T-helper 2 cell treated with Interferon-gamma antibody and Interleukin-4, amounts not matched to agents 5 μg/mL and 100 μg/mL, for 36 hours (primary cell): ENCODE data around the gene UBE4B.
"Not testable (repeated sequence)": the region's sequence is repeated elsewhere in the genome, so short reads cannot be mapped to it uniquely, and the experiment has no call there.

Source experiments
- DNase-seq: peaks from one replicate; pipeline ENCODE4 v3.0.0; 2021; ENCODE audit warnings: low spot score
- H3K27ac Mint-ChIP-seq: one replicate; pipeline ENCODE4 v1.8.0; 2021; ENCODE audit warnings: mild to moderate bottlenecking, mixed read lengths
- H3K27me3 Mint-ChIP-seq: one replicate; pipeline ENCODE4 v1.8.0; 2021; ENCODE audit warnings: low read depth, mixed read lengths
- H3K36me3 Mint-ChIP-seq: one replicate; pipeline ENCODE4 v1.8.0; 2021; ENCODE audit warnings: low read depth, mixed read lengths
- H3K4me1 Mint-ChIP-seq: one replicate; pipeline ENCODE4 v1.8.0; 2021; ENCODE audit warnings: low read depth, mixed read lengths
- H3K4me3 Mint-ChIP-seq: one replicate; pipeline ENCODE4 v1.8.0; 2022; ENCODE audit warnings: mild to moderate bottlenecking, moderate library complexity, mixed read lengths
- H3K9me3 Mint-ChIP-seq: one replicate; pipeline ENCODE4 v1.8.0; 2021; ENCODE audit warnings: mixed read lengths

UBE4B gene

GRCh38 chr1:10193288-10193687 lies 160.5 kb downstream of the UBE4B start:
- peaks cover 1% of the 10 kb centered on the region for H3K9me3 Mint-ChIP-seq
- no peak overlapping the region for H3K27ac Mint-ChIP-seq
- no peaks in the 10 kb centered on the region for H3K36me3 Mint-ChIP-seq
- H3K4me3 Mint-ChIP-seq: no peak overlapping the region
- peaks cover 8% of the 10 kb centered on the region for H3K4me1 Mint-ChIP-seq
- H3K27me3 Mint-ChIP-seq: peaks cover 5% of the 10 kb centered on the region
- no peak for DNase-seq

GRCh38 chr1:10195570-10195969 lies 162.8 kb downstream of the UBE4B start:
- Mint-ChIP-seq H3K9me3 (no peaks in the 10 kb centered on the region), H3K27ac (no peak overlapping the region), H3K4me1 (peaks cover 4% of the 10 kb centered on the region), H3K36me3 (no peaks in the 10 kb centered on the region), H3K27me3 (peaks cover 5% of the 10 kb centered on the region), H3K4me3 (no peak overlapping the region)
- no peak for DNase-seq

- Mint-ChIP-seq H3K27ac (no peak overlapping the region), H3K4me1 (peaks cover 4% of the 10 kb centered on the region), H3K9me3 (no peaks in the 10 kb centered on the region), H3K4me3 (no peak overlapping the region), H3K27me3 (peaks cover 6% of the 10 kb centered on the region), H3K36me3 (no peaks in the 10 kb centered on the region)
- no peak for DNase-seq
Observed at GRCh38 chr1:10196976-10197375, 164.2 kb downstream of the UBE4B start.

GRCh38 chr1:10200620-10201019 lies 167.9 kb downstream of the UBE4B start:
- peaks cover 2% of the 10 kb centered on the region for H3K27me3 Mint-ChIP-seq
- H3K9me3 Mint-ChIP-seq: no peaks in the 10 kb centered on the region
- no peak for DNase-seq
- H3K4me3 Mint-ChIP-seq: no peak overlapping the region
- H3K27ac Mint-ChIP-seq: no peak overlapping the region
- H3K36me3 Mint-ChIP-seq: no peaks in the 10 kb centered on the region
- H3K4me1 Mint-ChIP-seq: no peaks in the 10 kb centered on the region

- H3K4me1 Mint-ChIP-seq: no peaks in the 10 kb centered on the region
- no peak overlapping the region for H3K27ac Mint-ChIP-seq
- H3K36me3 Mint-ChIP-seq: no peaks in the 10 kb centered on the region
- peaks cover 2% of the 10 kb centered on the region for H3K27me3 Mint-ChIP-seq
- DNase-seq: no peak
- no peaks in the 10 kb centered on the region for H3K9me3 Mint-ChIP-seq
- no peak overlapping the region for H3K4me3 Mint-ChIP-seq
Observed at GRCh38 chr1:10204003-10204642, 171.4 kb downstream of the UBE4B start.

GRCh38 chr1:10205206-10205605 lies 172.4 kb downstream of the UBE4B start:
- H3K4me3 Mint-ChIP-seq, DNase-seq, H3K27ac Mint-ChIP-seq: not testable (repeated sequence)

GRCh38 chr1:10207810-10208209 lies 175.1 kb downstream of the UBE4B start:
- no peak overlapping the region for H3K4me3 Mint-ChIP-seq
- peaks cover 2% of the 10 kb centered on the region for H3K27me3 Mint-ChIP-seq
- no peaks in the 10 kb centered on the region for H3K9me3 Mint-ChIP-seq
- no peaks in the 10 kb centered on the region for H3K36me3 Mint-ChIP-seq
- no peak overlapping the region for H3K27ac Mint-ChIP-seq
- peaks cover 21% of the 10 kb centered on the region for H3K4me1 Mint-ChIP-seq
- no peak for DNase-seq

More at GRCh38 chr1:10205206-10205605, 172.4 kb downstream of the UBE4B start:
- H3K9me3 Mint-ChIP-seq, H3K27me3 Mint-ChIP-seq, H3K36me3 Mint-ChIP-seq, H3K4me1 Mint-ChIP-seq: not testable (repeated sequence)

GRCh38 chr1:10208537-10208936 lies 175.8 kb downstream of the UBE4B start:
- no peak overlapping the region for H3K27ac Mint-ChIP-seq

GRCh38 chr1:10209590-10209904 lies 176.8 kb downstream of the UBE4B start:
- H3K4me1 Mint-ChIP-seq: peaks cover 30% of the 10 kb centered on the region
- H3K27ac Mint-ChIP-seq: peak overlapping the region; percentile 41
- no peaks in the 10 kb centered on the region for H3K36me3 Mint-ChIP-seq
- no peak for DNase-seq
- peak overlapping the region; percentile 92 for H3K4me3 Mint-ChIP-seq
- peaks cover 2% of the 10 kb centered on the region for H3K27me3 Mint-ChIP-seq
- no peaks in the 10 kb centered on the region for H3K9me3 Mint-ChIP-seq

More at GRCh38 chr1:10208537-10208936, 175.8 kb downstream of the UBE4B start:
- H3K4me3 Mint-ChIP-seq: no peak overlapping the region
- no peaks in the 10 kb centered on the region for H3K9me3 Mint-ChIP-seq
- H3K27me3 Mint-ChIP-seq: peaks cover 2% of the 10 kb centered on the region
- no peaks in the 10 kb centered on the region for H3K36me3 Mint-ChIP-seq
- H3K4me1 Mint-ChIP-seq: peaks cover 26% of the 10 kb centered on the region
- no peak for DNase-seq

GRCh38 chr1:10209905-10210810 lies 177.4 kb downstream of the UBE4B start, which contains the start of gene KIF1B:
Gene KIF1B (plus strand): TSS chr1:10210570. CDS start chr1:10232329, 21,759 bp downstream.
- Mint-ChIP-seq H3K36me3 (no peaks in the 10 kb centered on the region), H3K9me3 (no peaks in the 10 kb centered on the region), H3K27ac (peak within 1 kb of the TSS; percentile 78), H3K4me1 (peaks cover 30% of the 10 kb centered on the region), H3K4me3 (peak within 1 kb of the TSS; percentile 92), H3K27me3 (peaks cover 2% of the 10 kb centered on the region)
- peak; percentile 97 for DNase-seq

- peak overlapping the region; percentile 71 for H3K4me3 Mint-ChIP-seq
- peak; percentile 22 for DNase-seq
- H3K4me1 Mint-ChIP-seq: peaks cover 37% of the 10 kb centered on the region
- no peaks in the 10 kb centered on the region for H3K9me3 Mint-ChIP-seq
- peaks cover 2% of the 10 kb centered on the region for H3K27me3 Mint-ChIP-seq
- H3K27ac Mint-ChIP-seq: peak overlapping the region; percentile 78
- H3K36me3 Mint-ChIP-seq: no peaks in the 10 kb centered on the region
Observed at GRCh38 chr1:10210841-10211804, 178.4 kb downstream of the UBE4B start.

GRCh38 chr1:10211805-10212410 lies 179.2 kb downstream of the UBE4B start:
- peak overlapping the region; percentile 71 for H3K4me3 Mint-ChIP-seq
- H3K27me3 Mint-ChIP-seq: peaks cover 2% of the 10 kb centered on the region
- DNase-seq: peak; percentile 16
- peak overlapping the region; percentile 62 for H3K27ac Mint-ChIP-seq
- H3K9me3 Mint-ChIP-seq: no peaks in the 10 kb centered on the region
- peaks cover 43% of the 10 kb centered on the region for H3K4me1 Mint-ChIP-seq
- no peaks in the 10 kb centered on the region for H3K36me3 Mint-ChIP-seq

- no peak for DNase-seq
- Mint-ChIP-seq H3K4me1 (peaks cover 44% of the 10 kb centered on the region), H3K27ac (peak overlapping the region; percentile 62), H3K4me3 (peak overlapping the region; percentile 71), H3K27me3 (peaks cover 2% of the 10 kb centered on the region), H3K9me3 (no peaks in the 10 kb centered on the region), H3K36me3 (no peaks in the 10 kb centered on the region)
Observed at GRCh38 chr1:10212476-10212875, 179.7 kb downstream of the UBE4B start.
